ENCODE results near the gene TJP1. TPM values are rescaled to one million over a fixed set of nuclear protein-coding genes. Genes with fewer than 3 reads are reported as not detected.
A peak's percentile ranks its signal among the peaks of the same experiment; 100 is the strongest.
"Not testable (repeated sequence)": the region's sequence is repeated elsewhere in the genome, so short reads cannot be mapped to it uniquely, and the experiment has no call there.

The TJP1 gene
- total and polyA plus RNA-seq, 8 donors, result 82.9 to 130 (median 121) TPM

- Histone ChIP-seq H3K4me3 (no peak overlapping the region), H3K27ac (no peak overlapping the region), H3K36me3 (peaks cover 0 to 35% of the 10 kb centered on the region in 2 donors), H3K4me1 (peaks cover 0 to 4% of the 10 kb centered on the region in 2 donors), H3K27me3 (no peaks in the 10 kb centered on the region), H3K9me3 (no peaks in the 10 kb centered on the region)
- intact Hi-C loops (cut with DNase I), result no loop called here
- no peak for ATAC-seq
- DNase-seq, result no peak
- TF ChIP-seq, protein P1, sequence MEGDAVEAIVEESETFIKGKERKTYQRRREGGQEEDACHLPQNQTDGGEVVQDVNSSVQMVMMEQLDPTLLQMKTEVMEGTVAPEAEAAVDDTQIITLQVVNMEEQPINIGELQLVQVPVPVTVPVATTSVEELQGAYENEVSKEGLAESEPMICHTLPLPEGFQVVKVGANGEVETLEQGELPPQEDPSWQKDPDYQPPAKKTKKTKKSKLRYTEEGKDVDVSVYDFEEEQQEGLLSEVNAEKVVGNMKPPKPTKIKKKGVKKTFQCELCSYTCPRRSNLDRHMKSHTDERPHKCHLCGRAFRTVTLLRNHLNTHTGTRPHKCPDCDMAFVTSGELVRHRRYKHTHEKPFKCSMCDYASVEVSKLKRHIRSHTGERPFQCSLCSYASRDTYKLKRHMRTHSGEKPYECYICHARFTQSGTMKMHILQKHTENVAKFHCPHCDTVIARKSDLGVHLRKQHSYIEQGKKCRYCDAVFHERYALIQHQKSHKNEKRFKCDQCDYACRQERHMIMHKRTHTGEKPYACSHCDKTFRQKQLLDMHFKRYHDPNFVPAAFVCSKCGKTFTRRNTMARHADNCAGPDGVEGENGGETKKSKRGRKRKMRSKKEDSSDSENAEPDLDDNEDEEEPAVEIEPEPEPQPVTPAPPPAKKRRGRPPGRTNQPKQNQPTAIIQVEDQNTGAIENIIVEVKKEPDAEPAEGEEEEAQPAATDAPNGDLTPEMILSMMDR (IDR thresholded peaks at IDR 0.05), result no peak
Measured at GRCh38 chr15:29699791-29700190, 122.5 kb downstream of the TJP1 start.

GRCh38 chr15:29698030-29698701 is 124.1 kb downstream of the TJP1 start:
- Histone ChIP-seq H3K4me3 (no peak overlapping the region), H3K4me1 (peaks cover 0 to 4% of the 10 kb centered on the region in 2 donors), H3K27ac (no peak overlapping the region), H3K27me3 (no peaks in the 10 kb centered on the region), H3K9me3 (peaks cover 0 to 4% of the 10 kb centered on the region in 2 donors), H3K36me3 (peaks cover 0 to 19% of the 10 kb centered on the region in 2 donors)
- ATAC-seq (peak; percentile 89), DNase-seq (no peak)
- intact Hi-C loops (cut with DNase I), result no loop called here
- TF ChIP-seq, protein P1 (IDR thresholded peaks at IDR 0.05), result no peak

GRCh38 chr15:29696950-29697738 is 125.1 kb downstream of the TJP1 start:
- Histone ChIP-seq H3K27me3 (no peaks in the 10 kb centered on the region), H3K4me1 (peaks cover 0 to 4% of the 10 kb centered on the region in 2 donors), H3K9me3 (peaks cover 0 to 4% of the 10 kb centered on the region in 2 donors), H3K4me3 (no peak overlapping the region), H3K27ac (no peak overlapping the region), H3K36me3 (peaks cover 0 to 14% of the 10 kb centered on the region in 2 donors)
- DNase-seq (no peak), ATAC-seq (no peak)
- intact Hi-C loops (cut with DNase I), result no loop called here
- TF ChIP-seq, protein P1 (IDR thresholded peaks at IDR 0.05), result no peak

DNA sequence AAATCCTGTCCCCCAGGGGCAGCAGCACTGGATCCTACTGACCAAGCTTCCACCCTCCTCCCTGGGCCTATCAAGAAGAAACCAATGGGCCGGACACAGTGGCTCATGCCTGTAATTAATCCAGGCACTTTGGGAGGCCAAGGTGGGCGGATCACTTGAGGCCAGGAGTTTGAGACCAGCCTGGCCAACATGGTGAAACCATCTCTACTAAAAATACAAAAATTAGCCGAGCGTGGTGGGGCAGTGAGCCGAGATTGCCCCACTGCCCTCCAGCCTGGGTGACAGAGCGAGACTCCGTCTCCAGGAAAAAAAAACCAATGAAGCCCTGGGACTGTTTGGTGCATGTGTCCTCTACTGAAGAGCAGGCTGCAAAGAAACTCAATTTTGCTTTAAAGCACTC is 125.8 kb downstream of the TJP1 start:
- H3K4me1 ChIP-seq; H3K27ac ChIP-seq; ATAC-seq; H3K27me3 ChIP-seq; H3K4me3 ChIP-seq; intact Hi-C loops (cut with DNase I); DNase-seq; H3K9me3 ChIP-seq: not testable (repeated sequence)
- peaks cover 0 to 12% of the 10 kb centered on the region in 2 donors for H3K36me3 ChIP-seq

- Histone ChIP-seq H3K27me3 (no peaks in the 10 kb centered on the region), H3K4me3 (no peak overlapping the region), H3K9me3 (peaks cover 0 to 4% of the 10 kb centered on the region in 2 donors), H3K4me1 (peaks cover 0 to 4% of the 10 kb centered on the region in 2 donors), H3K36me3 (peaks cover 0 to 4% of the 10 kb centered on the region in 2 donors), H3K27ac (no peak overlapping the region)
- TF ChIP-seq, protein P1 (IDR thresholded peaks at IDR 0.05), result no peak
- no peak for DNase-seq
- intact Hi-C loops (cut with DNase I), result no loop called here
- no peak for ATAC-seq
Measured at GRCh38 chr15:29695489-29696167, 126.6 kb downstream of the TJP1 start.
